ENCODE data around the gene ROBO3.

Gene ROBO3

GRCh38 chr11:124876818-124877630 is 11.8 kb downstream of the ROBO3 start:
- no peak for DNase-seq

GRCh38 chr11:124877631-124877909 is 12.3 kb downstream of the ROBO3 start:
- DNase-seq, result no peak

- DNase-seq, result no peak
These were observed 12.9 kb downstream of the ROBO3 start for GRCh38 chr11:124877910-124878758.

DNA sequence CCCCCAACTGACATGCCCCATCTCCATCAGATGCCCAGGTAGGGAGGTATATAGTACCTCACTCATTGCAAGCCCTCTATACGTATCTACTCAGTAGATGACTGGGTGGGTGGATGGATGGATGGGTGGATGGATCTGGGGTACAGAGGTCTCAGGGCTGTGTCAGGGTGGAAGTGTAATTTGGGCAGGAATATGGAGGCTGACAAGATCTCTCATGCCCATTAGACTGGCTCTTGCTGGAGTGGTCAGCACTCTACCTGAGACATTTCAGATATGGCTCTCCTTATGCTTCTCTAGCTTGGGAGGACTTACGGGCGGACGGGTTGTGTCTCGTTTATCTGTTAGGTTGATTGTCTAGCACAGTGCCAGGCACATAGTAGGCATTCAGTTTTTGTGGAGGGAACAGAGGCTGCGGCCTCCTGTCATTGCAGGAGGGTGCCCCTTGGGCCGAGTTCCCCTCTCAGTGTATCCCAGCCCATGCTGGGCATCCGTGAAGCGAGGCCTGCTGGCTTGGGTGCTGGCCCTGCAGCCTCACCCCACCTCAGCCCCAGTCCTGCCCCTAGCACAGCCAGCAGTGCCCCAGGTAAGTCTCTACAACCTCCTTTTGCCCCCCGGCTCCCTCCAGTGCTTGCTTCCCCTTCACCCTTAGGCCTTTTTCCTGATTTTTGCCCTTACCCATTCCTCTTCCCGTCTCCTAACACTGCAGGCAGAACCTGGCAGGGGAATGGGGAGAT is 13.7 kb downstream of the ROBO3 start:
- no peak for DNase-seq

GRCh38 chr11:124879493-124880289 is 14.5 kb downstream of the ROBO3 start:
- no peak for DNase-seq

DNA sequence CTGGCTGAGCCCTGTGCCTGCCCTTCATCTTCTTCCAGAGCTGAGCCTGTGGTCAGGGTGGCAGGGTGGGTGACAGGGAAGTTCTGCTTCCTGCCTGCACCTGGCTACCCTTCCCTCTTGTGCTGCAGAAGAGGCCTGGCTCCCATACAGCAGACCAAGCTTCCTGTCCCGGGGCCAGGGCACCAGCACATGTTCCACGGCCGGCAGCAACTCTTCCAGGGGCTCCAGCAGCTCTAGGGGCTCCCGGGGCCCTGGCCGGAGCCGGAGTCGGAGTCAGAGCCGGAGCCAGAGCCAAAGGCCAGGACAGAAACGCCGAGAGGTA is 15.0 kb downstream of the ROBO3 start:
- no peak for DNase-seq

- DNase-seq, result no peak
These were observed 15.7 kb downstream of the ROBO3 start for GRCh38 chr11:124880958-124881357.

GRCh38 chr11:124882339-124883071 is 17.3 kb downstream of the ROBO3 start:
- no peak for DNase-seq

- no peak for DNase-seq
These were observed 19.1 kb downstream of the ROBO3 start for GRCh38 chr11:124884340-124884739.

- no peak for DNase-seq
These were observed 19.7 kb downstream of the ROBO3 start for GRCh38 chr11:124884869-124885479.

DNA sequence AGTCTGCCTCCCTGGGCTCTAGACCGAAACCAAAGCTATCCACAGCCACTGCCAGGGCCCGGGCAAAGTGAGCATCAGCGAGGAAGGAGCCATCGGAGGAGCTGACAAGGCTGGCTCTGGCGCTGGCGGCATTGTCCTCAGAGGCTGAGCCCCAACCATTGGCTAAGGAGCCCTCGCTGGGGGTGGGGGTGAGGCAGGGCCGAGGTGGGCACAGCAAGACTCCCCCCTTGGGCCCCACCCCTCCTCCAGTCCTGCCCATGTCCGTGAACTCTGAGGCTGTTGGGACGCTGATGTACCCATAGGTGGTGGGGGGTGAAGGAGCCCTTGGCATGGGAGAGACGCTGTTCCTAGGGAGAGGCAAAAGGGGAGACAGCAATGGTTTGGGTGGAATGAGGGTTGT is 21.2 kb downstream of the ROBO3 start:
- DNase-seq, result no peak

GRCh38 chr11:124886978-124887666 is 21.9 kb downstream of the ROBO3 start:
- no peak for DNase-seq

DNA sequence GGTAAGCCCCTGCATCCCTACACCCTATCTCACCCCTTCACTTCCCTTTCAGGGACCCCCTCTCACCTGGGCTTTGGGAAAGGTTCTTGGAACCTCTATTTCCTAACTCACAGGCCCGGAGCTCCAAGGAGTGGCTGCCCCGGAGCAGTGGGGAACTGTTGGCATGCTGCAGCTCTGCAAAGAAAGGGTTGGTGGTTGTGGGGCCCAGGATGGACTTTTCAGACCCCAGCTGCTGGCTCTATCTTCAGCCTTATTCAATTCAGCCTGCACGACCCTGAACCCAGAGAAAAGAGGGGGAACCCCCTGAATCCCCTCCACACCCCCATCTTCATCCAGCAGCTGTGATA is 22.4 kb downstream of the ROBO3 start:
- DNase-seq, result no peak

DNA sequence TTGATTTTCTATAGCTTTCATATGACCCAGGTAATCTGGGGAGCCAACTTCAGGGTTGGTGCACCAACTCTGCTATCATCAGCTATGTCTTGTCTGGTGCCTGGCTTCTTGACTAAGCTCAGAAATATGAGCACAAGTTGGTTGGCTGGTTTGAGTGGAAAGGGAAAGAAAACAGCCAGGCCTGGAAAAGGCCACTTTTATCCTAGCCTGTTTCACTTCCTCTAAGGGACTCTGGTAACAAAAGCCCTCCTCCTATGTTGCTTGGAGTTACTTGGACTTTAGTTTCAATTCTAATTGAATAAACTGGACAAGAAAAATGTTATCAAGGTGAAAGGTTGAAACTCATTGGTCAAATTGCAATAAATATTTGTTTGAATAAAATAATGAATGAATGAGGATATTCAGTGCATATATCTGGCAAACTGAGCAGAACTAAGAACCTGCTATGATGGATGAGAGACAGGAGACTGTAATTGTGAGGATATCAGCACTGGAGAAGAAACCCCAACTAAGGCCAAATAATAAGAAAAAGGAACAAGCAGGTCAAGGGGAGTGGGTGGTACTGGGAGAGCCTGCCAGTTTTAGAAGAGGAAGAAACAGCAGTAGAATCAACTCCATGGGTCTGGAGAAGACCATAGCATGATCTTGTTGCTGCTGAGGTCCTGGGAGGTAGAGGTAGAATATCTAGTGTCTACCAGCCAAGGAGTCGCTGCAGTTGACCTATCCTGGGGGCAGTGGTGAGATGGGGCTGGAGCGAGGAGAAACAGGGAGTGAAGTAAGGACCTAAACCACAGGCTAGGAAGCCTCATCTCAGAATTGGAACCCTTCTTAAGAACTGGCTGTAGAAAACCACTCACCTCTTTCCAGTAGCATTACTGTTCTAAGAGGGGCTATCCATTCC is 24.2 kb downstream of the ROBO3 start:
- DNase-seq, result no peak

- no peak for DNase-seq
These were observed 24.9 kb downstream of the ROBO3 start for GRCh38 chr11:124890151-124890550.

DNA sequence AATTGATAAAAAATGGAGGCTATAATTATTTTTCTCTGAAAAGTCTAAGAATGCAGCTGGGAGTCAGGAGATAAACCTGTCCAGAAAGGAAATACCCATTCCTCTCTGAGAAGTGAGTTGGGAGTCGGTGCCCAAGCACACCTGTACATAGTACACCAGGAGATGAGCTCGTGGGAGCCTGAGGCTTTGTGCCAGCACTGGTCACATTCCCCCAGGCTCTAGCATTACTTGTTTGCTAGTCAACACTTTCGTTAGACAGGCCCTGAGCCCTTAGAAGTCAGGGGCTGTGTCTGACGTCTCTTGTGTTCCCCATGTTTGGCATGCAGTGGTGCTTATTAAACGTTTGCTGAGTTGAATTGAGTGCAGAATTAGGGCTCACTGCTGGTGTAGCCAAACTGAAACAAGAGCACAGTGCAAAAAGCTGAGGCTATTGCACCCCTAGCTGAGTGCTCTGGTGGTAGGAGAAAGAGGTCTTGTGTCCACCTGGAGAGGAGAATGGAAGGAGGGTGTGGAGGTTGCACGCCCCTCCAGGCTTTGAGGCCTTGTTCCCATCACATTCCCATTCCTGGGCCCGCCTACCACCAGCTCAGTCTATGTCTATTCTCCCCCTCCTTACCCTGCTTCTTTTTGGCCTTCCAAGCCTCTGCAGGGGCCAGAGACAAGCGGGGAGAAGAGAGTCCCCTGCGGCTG is 25.6 kb downstream of the ROBO3 start:
- no peak for DNase-seq

DNA sequence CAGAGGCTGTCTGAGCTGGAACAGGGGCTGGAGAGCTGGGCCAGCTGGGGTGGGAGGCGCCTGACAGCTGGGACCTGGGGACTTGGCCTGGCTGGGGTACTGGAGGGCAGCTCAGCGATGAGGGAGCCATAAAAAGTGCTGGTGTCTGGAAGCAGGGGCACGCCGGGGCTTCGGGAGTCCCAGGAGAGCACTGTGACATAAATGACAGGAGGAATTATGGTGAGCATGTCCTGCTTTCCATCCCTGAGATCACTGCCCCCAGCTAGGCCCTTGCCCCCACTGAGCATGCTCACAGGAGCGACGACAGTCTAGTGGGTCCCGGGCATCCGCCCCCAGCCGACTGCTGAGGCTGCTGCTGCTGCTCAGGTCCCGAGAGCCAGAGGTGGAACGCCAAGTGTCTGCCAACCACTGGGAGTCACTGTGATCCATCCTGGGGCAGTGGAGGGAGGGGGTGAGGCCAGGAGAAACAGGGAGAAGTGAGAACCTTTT is 26.2 kb downstream of the ROBO3 start:
- no peak for DNase-seq

DNA sequence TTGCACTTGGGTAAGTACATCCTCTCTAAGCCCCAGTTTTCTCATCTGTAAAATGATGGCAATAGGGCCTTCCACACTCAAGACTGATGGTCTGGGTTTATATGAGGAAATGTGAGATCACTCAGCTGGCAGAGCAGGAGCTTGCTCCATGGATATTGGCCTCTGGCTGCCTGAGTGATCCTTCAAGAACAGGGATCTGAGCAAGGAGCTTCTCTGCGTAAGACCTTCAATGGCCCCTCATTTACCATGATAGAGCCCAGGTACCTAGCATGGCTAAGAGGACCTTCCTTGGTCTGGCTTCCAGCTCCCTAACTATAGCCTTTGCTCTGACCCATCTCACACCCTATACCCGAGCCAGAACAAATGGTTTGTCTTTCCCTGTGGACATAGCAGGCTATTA is 26.9 kb downstream of the ROBO3 start:
- DNase-seq, result no peak

GRCh38 chr11:124892750-124893454 is 27.7 kb downstream of the ROBO3 start:
- no peak for DNase-seq

Data from activated CD4-positive, alpha-beta T cell treated with anti-CD3 and anti-CD28 coated beads, Interleukin-10, Interleukin-2, amounts not matched to agents 100 ng/mL and 50 ng/mL, durations not matched to agents 16 hours and 8 hours (primary cell).